ENCODE data around the gene NPIPB4.
"Not testable (repeated sequence)": the region's sequence is repeated elsewhere in the genome, so short reads cannot be mapped to it uniquely, and the experiment has no call there.

NPIPB4 gene

DNA sequence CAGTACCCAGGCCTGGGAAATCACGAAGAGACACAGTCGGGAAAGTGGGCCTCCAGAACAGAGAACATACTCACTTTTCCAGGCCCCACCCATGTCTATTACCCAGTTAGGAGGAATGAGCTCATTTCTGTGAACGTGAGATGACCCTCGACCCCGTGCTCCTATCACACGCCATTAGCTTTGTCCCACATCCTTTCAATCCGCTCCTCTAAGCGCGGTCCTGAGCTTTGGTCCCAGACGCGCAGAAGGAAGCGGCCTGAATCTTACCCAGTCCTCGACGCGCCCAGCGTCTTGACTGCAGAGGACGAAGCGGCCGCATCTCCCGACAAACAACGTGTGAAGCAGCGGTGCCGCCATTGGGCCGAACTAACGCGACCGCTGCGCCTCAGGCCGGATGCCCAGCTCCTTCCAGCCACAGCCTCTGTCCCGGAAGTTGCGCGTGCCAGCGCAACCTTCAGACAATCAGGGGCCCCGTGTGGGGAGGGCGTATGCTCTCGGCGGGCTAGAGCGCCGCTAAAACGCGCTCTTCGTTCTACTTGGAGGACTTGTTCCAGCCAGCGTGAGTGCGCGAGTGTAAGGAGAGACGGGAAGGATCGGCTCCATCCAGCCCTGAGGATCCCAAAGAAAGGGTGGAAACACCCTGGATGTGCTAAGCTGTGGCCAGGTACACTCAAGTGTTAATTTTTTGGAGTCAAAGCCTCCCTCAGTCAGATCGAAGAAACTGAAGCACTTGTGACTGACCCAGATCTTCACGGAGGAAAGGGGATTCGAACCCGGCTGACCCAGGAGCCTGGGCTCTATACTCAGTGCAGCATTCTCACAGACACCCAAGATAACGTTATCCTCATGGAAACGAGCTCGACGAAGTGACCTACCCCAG is 37.3 kb downstream of the NPIPB4 start (continued):
- TF ChIP-seq ZNF76 (tag by site-specific recombination; IDR thresholded peaks at IDR 0.05; ENCODE audit: borderline replicate concordance, low read depth) (peak; percentile 78; the same call in 1 of the 2 replicates), SP7 (tag by site-specific recombination; IDR thresholded peaks at IDR 0.05) (peak; percentile 83), ZNF2 (tag by site-specific recombination; IDR thresholded peaks at IDR 0.05) (peak; percentile 81), GLIS1 (tag by site-specific recombination; IDR thresholded peaks at IDR 0.05) (0 out of 2 replicates have a peak, but pooled peaks have one; percentile 9), OSR2 (tag by site-specific recombination; IDR thresholded peaks at IDR 0.05) (peak; percentile 32; the same call in 1 of the 2 replicates), ZBTB20 (tag by site-specific recombination; IDR thresholded peaks at IDR 0.05) (peak; percentile 71; the same call in 1 of the 2 replicates), KLF8 (tag by site-specific recombination; IDR thresholded peaks at IDR 0.05) (peak; percentile 64; the same call in 1 of the 2 replicates), ZBTB21 (tag by site-specific recombination; IDR thresholded peaks at IDR 0.05) (peak; percentile 70; the same call in 1 of the 2 replicates)
- TF ChIP-seq, protein P1, sequence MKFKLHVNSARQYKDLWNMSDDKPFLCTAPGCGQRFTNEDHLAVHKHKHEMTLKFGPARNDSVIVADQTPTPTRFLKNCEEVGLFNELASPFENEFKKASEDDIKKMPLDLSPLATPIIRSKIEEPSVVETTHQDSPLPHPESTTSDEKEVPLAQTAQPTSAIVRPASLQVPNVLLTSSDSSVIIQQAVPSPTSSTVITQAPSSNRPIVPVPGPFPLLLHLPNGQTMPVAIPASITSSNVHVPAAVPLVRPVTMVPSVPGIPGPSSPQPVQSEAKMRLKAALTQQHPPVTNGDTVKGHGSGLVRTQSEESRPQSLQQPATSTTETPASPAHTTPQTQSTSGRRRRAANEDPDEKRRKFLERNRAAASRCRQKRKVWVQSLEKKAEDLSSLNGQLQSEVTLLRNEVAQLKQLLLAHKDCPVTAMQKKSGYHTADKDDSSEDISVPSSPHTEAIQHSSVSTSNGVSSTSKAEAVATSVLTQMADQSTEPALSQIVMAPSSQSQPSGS (tag by site-specific recombination; IDR thresholded peaks at IDR 0.05; ENCODE audit: low read depth): peak; percentile 33; the same call in 1 of the 2 replicates
- TF ChIP-seq, protein P2, sequence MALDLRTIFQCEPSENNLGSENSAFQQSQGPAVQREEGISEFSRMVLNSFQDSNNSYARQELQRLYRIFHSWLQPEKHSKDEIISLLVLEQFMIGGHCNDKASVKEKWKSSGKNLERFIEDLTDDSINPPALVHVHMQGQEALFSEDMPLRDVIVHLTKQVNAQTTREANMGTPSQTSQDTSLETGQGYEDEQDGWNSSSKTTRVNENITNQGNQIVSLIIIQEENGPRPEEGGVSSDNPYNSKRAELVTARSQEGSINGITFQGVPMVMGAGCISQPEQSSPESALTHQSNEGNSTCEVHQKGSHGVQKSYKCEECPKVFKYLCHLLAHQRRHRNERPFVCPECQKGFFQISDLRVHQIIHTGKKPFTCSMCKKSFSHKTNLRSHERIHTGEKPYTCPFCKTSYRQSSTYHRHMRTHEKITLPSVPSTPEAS (tag by site-specific recombination; IDR thresholded peaks at IDR 0.05): peak; percentile 16; the same call in 1 of the 2 replicates
- TF ChIP-seq, protein P3, sequence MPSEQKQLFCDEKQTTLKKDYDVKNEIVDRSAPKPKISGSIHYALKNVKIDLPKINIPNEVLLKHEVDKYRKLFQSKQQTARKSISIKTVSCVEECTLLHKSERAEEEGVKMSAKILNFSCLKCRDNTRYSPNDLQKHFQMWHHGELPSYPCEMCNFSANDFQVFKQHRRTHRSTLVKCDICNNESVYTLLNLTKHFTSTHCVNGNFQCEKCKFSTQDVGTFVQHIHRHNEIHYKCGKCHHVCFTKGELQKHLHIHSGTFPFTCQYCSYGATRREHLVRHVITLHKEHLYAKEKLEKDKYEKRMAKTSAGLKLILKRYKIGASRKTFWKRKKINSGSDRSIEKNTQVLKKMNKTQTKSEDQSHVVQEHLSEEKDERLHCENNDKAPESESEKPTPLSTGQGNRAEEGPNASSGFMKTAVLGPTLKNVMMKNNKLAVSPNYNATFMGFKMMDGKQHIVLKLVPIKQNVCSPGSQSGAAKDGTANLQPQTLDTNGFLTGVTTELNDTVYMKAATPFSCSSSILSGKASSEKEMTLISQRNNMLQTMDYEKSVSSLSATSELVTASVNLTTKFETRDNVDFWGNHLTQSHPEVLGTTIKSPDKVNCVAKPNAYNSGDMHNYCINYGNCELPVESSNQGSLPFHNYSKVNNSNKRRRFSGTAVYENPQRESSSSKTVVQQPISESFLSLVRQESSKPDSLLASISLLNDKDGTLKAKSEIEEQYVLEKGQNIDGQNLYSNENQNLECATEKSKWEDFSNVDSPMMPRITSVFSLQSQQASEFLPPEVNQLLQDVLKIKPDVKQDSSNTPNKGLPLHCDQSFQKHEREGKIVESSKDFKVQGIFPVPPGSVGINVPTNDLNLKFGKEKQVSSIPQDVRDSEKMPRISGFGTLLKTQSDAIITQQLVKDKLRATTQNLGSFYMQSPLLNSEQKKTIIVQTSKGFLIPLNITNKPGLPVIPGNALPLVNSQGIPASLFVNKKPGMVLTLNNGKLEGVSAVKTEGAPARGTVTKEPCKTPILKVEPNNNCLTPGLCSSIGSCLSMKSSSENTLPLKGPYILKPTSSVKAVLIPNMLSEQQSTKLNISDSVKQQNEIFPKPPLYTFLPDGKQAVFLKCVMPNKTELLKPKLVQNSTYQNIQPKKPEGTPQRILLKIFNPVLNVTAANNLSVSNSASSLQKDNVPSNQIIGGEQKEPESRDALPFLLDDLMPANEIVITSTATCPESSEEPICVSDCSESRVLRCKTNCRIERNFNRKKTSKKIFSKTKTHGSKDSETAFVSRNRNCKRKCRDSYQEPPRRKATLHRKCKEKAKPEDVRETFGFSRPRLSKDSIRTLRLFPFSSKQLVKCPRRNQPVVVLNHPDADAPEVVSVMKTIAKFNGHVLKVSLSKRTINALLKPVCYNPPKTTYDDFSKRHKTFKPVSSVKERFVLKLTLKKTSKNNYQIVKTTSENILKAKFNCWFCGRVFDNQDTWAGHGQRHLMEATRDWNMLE (tag by site-specific recombination; conservative IDR thresholded peaks at IDR 0.05; ENCODE audit: low read depth): peak; percentile 20; the same call in 1 of the 2 replicates
- TF ChIP-seq, protein P4, sequence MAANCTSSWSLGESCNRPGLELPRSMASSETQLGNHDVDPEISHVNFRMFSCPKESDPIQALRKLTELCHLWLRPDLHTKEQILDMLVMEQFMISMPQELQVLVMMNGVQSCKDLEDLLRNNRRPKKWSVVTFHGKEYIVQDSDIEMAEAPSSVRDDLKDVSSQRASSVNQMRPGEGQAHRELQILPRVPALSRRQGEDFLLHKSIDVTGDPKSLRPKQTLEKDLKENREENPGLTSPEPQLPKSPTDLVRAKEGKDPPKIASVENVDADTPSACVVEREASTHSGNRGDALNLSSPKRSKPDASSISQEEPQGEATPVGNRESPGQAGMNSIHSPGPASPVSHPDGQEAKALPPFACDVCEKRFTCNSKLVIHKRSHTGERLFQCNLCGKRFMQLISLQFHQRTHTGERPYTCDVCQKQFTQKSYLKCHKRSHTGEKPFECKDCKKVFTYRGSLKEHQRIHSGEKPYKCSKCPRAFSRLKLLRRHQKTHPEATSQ (tag by site-specific recombination; IDR thresholded peaks at IDR 0.05): peak; percentile 76; the same call in 1 of the 2 replicates

DNA sequence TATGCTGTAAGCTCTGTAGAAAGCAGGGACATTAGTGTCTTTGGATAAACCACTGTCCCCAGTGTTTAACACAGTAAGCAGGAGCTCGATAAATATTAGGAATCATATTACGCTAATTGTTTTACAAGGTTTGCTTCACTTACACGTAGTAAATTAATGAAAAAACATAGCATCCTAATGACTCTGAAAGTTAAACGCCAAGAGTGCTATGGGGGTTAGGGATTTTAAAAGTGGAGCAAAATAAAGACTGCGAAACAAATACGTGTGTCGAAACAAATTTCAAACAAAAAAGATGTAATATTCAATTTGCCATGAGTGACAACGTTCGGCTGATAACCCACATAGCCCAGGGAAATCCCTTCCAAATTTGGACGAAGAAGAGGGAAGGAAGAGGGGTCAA is 37.9 kb downstream of the NPIPB4 start:
- ChIA-PET CTCF (interaction anchor here (0.8 kb wide), 1 partner anchor 18 kb away, joined by 6 read pairs; no protein-coding TSS in a partner anchor), POLR2A (interaction anchor here (1.0 kb wide), 1 partner anchor 133 kb away, joined by 4 read pairs; no protein-coding TSS in a partner anchor)
- H3K4me3 ChIP-seq (ENCODE audit: low read depth, low read length): peak overlapping the region; percentile 70
- H3K36me3 ChIP-seq (ENCODE audit: control insufficient read depth in 2 of 2, insufficient read depth in 1 of 2, low read length in 2 of 2); H3K4me1 ChIP-seq (ENCODE audit: control insufficient read depth, insufficient read depth, low read length); H3K9me3 ChIP-seq (ENCODE audit: control insufficient read depth, insufficient read depth, low read depth, low read length); H3K27ac ChIP-seq (ENCODE audit: extremely low read depth, low read depth, low read length): not testable (repeated sequence)

DNA sequence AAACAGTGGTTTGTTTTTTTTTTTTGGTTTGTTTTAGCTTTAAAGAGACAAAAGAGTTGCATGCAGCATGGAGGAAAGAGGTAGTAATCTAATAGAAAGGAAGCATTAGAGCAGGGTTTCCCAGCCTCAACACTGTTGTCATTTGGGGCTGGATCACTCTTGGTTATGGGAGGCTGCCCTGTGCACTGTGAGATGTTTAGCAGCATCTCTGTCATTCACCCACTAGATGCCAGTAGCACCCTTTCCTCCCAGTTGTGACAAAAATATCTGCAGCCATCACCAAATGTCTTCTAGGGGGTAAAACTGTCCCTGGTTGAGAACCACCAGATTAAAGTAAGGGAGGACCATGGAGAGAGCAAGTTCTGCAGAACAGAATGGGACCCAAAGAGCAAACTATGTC is 40.5 kb downstream of the NPIPB4 start:
- H3K4me1 ChIP-seq (ENCODE audit: control insufficient read depth, insufficient read depth, low read length); H3K36me3 ChIP-seq (ENCODE audit: control insufficient read depth in 2 of 2, insufficient read depth in 1 of 2, low read length in 2 of 2); H3K27ac ChIP-seq (ENCODE audit: extremely low read depth, low read depth, low read length); H3K9me3 ChIP-seq (ENCODE audit: control insufficient read depth, insufficient read depth, low read depth, low read length); POLR2A ChIA-PET; H3K4me3 ChIP-seq (ENCODE audit: low read depth, low read length): not testable (repeated sequence)
- CTCF ChIA-PET: interaction anchor here (0.7 kb wide), 1 partner anchor 370 kb away, joined by 3 read pairs; no protein-coding TSS in a partner anchor

DNA sequence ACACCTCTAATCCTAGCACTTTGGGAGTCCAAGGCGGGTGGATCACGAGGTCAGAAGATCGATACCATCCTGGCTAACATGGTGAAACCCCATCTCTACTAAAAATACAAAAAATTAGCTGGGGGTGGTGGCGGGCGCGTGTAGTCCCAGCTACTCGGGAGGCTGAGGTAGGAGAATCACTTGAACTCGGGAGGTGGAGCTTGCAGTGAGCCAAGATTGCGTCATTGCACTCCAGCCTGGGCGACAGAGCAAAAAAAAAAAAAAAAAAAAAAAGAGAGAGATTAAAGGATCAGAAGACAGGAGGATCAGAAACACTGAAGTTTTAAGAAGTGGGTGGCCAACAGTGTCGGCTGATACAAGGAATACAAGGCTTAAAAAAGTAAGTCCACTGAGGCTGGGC is 41.9 kb downstream of the NPIPB4 start:
- CTCF ChIA-PET; H3K27ac ChIP-seq (ENCODE audit: extremely low read depth, low read depth, low read length); H3K4me3 ChIP-seq (ENCODE audit: low read depth, low read length); POLR2A ChIA-PET; H3K9me3 ChIP-seq (ENCODE audit: control insufficient read depth, insufficient read depth, low read depth, low read length); H3K4me1 ChIP-seq (ENCODE audit: control insufficient read depth, insufficient read depth, low read length): not testable (repeated sequence)
- peaks cover 0 to 14% of the 10 kb centered on the region in 2 experiments; a peak in 2 of 3 replicates for H3K36me3 ChIP-seq (ENCODE audit: control insufficient read depth in 2 of 2, insufficient read depth in 1 of 2, low read length in 2 of 2)

DNA sequence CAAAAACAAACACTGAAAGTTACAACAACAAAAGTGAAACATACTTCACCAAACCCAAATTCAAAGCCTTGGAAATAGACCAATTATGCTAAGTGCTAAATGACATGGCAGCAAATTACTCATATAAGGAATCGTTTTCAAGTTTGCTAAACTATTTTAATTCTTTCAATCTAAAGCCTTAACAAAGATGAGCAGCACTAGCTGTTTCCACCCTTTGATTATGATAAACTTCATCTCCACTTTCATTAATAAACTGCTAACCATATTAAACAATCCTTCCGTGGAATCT is 55.2 kb downstream of the NPIPB4 start:
- POLR2A ChIA-PET: interaction anchor here (0.6 kb wide), 2 partner anchors 209 to 212 kb away, joined by 4 read pairs; no protein-coding TSS in a partner anchor
- not testable (repeated sequence) for H3K9me3 ChIP-seq (ENCODE audit: control insufficient read depth, insufficient read depth, low read depth, low read length); H3K27ac ChIP-seq (ENCODE audit: extremely low read depth, low read depth, low read length); H3K36me3 ChIP-seq (ENCODE audit: control insufficient read depth in 2 of 2, insufficient read depth in 1 of 2, low read length in 2 of 2); H3K4me3 ChIP-seq (ENCODE audit: low read depth, low read length); H3K4me1 ChIP-seq (ENCODE audit: control insufficient read depth, insufficient read depth, low read length)
- CTCF ChIA-PET: interaction anchor here (0.6 to 1.2 kb wide), 5 partner anchors 18 to 145 kb away, joined by 3 to 6 read pairs (median 4); no protein-coding TSS in a partner anchor

Measured in HEK293 (cell line).